OCI-LY1 (cell line): ENCODE measurements around the gene GOLGA8N.

Experiments
- H2AFZ ChIP-seq: fragments of 200-600 bp; sonication (generic), shearing (Covaris generic); 2 replicates; pipeline ENCODE4 v1.6.0; 2014; ENCODE audit warnings: antibody characterized with exemption, mild to moderate bottlenecking, low read length
- H3F3A ChIP-seq: fragments of 200-600 bp; sonication (generic), shearing (Covaris generic); 2 replicates; pipeline ENCODE4 v1.6.0; 2014; ENCODE audit warnings: mild to moderate bottlenecking, antibody characterized with exemption, low read length, moderate library complexity; ENCODE audit not compliant: insufficient read depth
- H3K27ac ChIP-seq: fragments of 200-600 bp; sonication (generic); 2 replicates; pipeline ENCODE4 v1.5.1; 2014; ENCODE audit warnings: low read length, mixed run types, mild to moderate bottlenecking, low read depth; ENCODE audit not compliant: poor library complexity, severe bottlenecking
- H3K27me3 ChIP-seq: fragments of 200-600 bp; sonication (generic); 2 replicates; pipeline ENCODE4 v1.6.0; 2014; ENCODE audit warnings: antibody characterized with exemption, mild to moderate bottlenecking, low read length, moderate library complexity; ENCODE audit not compliant: insufficient read depth
- H3K36me3 ChIP-seq: fragments of 200-600 bp; sonication (generic); 2 replicates; pipeline ENCODE4 v1.6.1; 2014; ENCODE audit warnings: mild to moderate bottlenecking, antibody characterized with exemption, low read length, moderate library complexity, mixed read lengths; ENCODE audit not compliant: insufficient read depth
- H3K4me1 ChIP-seq: fragments of 200-600 bp; sonication (generic); 2 replicates; pipeline ENCODE4 v1.5.1; 2014; ENCODE audit warnings: mild to moderate bottlenecking, low read length, moderate library complexity; ENCODE audit not compliant: insufficient read depth, severe bottlenecking
- H3K4me2 ChIP-seq: fragments of 200-600 bp; sonication (generic), shearing (Covaris generic); 2 replicates; pipeline ENCODE4 v1.6.1; 2014; ENCODE audit warnings: low read length
- H3K4me3 ChIP-seq: fragments of 200-600 bp; sonication (generic); 2 replicates; pipeline ENCODE4 v1.5.1; 2014; ENCODE audit warnings: low read length, low read depth, mild to moderate bottlenecking, mixed read lengths; ENCODE audit not compliant: poor library complexity, severe bottlenecking
- H3K79me2 ChIP-seq: fragments of 200-600 bp; shearing (Covaris generic); 2 replicates; pipeline ENCODE4 v1.6.1; 2016; ENCODE audit warnings: mixed run types, low read length, mixed read lengths; ENCODE audit not compliant: insufficient read depth
- H3K9ac ChIP-seq: fragments of 200-600 bp; sonication (generic), shearing (Covaris generic); 2 replicates; pipeline ENCODE4 v1.6.1; 2014; ENCODE audit warnings: mild to moderate bottlenecking, low read length, mixed read lengths
- H3K9me2 ChIP-seq: fragments of 200-600 bp; sonication (generic), shearing (Covaris generic); 2 replicates; pipeline ENCODE4 v1.6.1; 2014; ENCODE audit warnings: low read depth, mild to moderate bottlenecking, low read length, mixed read lengths
- H3K9me3 ChIP-seq: fragments of 200-600 bp; shearing (Covaris generic); 2 replicates; pipeline ENCODE4 v1.6.1; 2014; ENCODE audit warnings: low read length, mixed read lengths
- H4K20me1 ChIP-seq: fragments of 200-600 bp; sonication (generic), shearing (Covaris generic); 2 replicates; pipeline ENCODE4 v1.6.0; 2016; ENCODE audit warnings: mild to moderate bottlenecking, low read length; ENCODE audit not compliant: insufficient read depth
- EZH2 ChIP-seq: fragments of 200-600 bp; sonication (generic), shearing (Covaris generic); IDR thresholded peaks from 2 replicates; pipeline ENCODE4 v1.8.0; 2017; ENCODE audit warnings: borderline replicate concordance, mixed run types, mild to moderate bottlenecking, antibody characterized with exemption, low read length, moderate library complexity, mixed read lengths
- TF ChIP-seq, protein P1 (sequence below): fragments of 200-600 bp; sonication (generic), shearing (Covaris generic); IDR thresholded peaks from 2 replicates; pipeline ENCODE4 v1.5.1; 2017; ENCODE audit warnings: mild to moderate bottlenecking, antibody characterized with exemption, low read length, moderate library complexity, mixed read lengths

Gene GOLGA8N

DNA sequence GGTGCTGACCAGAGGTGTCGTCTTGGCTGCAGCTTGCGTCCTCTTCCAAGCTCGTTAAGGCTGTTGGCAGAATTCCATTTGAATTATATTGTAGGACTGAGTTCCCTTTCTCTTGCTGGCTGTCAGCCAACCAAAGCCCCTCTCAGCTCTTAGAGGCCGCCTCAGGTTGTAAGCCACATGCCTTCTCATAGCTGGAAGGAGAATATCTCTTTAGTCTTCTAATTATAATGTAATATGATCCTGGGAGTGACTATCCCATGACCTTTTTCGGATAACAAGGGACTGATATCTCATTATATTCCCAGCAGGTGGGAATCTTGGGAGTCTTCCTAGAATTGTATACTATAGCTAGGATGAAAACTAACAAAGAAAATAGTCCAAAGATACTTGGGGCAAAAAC lies 53.0 kb downstream of the GOLGA8N start:
- Histone ChIP-seq H3K36me3 (peaks cover 47% of the 10 kb centered on the region), H3F3A (no peaks in the 10 kb centered on the region), H3K9me2 (no peaks in the 10 kb centered on the region), H3K9me3 (no peaks in the 10 kb centered on the region), H2AFZ (no peak overlapping the region), H3K4me2 (no peak overlapping the region), H3K4me3 (no peak overlapping the region), H3K27ac (no peak overlapping the region), H3K4me1 (no peaks in the 10 kb centered on the region), H3K9ac (no peak overlapping the region), H4K20me1 (no peaks in the 10 kb centered on the region), H3K79me2 (no peaks in the 10 kb centered on the region), H3K27me3 (no peaks in the 10 kb centered on the region)
- TF ChIP-seq, protein P1, sequence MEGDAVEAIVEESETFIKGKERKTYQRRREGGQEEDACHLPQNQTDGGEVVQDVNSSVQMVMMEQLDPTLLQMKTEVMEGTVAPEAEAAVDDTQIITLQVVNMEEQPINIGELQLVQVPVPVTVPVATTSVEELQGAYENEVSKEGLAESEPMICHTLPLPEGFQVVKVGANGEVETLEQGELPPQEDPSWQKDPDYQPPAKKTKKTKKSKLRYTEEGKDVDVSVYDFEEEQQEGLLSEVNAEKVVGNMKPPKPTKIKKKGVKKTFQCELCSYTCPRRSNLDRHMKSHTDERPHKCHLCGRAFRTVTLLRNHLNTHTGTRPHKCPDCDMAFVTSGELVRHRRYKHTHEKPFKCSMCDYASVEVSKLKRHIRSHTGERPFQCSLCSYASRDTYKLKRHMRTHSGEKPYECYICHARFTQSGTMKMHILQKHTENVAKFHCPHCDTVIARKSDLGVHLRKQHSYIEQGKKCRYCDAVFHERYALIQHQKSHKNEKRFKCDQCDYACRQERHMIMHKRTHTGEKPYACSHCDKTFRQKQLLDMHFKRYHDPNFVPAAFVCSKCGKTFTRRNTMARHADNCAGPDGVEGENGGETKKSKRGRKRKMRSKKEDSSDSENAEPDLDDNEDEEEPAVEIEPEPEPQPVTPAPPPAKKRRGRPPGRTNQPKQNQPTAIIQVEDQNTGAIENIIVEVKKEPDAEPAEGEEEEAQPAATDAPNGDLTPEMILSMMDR = no peak
- TF ChIP-seq EZH2 = no peak

DNA sequence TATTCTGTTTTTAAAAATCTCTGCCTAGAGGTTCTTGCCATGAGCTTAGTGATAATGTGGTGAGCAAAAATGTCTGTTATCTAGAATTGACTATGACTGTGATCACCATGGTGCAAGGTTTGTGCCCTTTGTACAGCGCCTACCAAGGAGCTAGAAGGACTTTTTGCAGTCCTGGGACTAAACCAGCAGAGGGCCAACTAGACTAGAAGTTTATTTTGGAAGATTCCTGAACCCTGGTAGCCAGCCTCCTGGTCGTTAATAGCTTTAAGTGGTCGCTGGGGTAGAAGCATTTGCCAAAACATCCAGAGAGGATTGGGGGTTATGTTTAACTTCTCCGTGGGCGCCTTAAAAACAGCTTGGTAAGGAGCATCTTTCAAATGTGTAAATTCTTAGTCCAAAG lies 56.1 kb downstream of the GOLGA8N start:
- Histone ChIP-seq H2AFZ (no peak overlapping the region), H3F3A (no peaks in the 10 kb centered on the region), H3K9ac (no peak overlapping the region), H3K4me1 (no peaks in the 10 kb centered on the region), H3K9me3 (no peaks in the 10 kb centered on the region), H3K4me2 (no peak overlapping the region), H3K79me2 (no peaks in the 10 kb centered on the region), H3K27ac (no peak overlapping the region), H3K9me2 (no peaks in the 10 kb centered on the region), H3K4me3 (no peak overlapping the region), H4K20me1 (no peaks in the 10 kb centered on the region), H3K27me3 (no peaks in the 10 kb centered on the region), H3K36me3 (peaks cover 71% of the 10 kb centered on the region)
- no peak for TF ChIP-seq EZH2
- TF ChIP-seq, protein P1 = peak; percentile 30

DNA sequence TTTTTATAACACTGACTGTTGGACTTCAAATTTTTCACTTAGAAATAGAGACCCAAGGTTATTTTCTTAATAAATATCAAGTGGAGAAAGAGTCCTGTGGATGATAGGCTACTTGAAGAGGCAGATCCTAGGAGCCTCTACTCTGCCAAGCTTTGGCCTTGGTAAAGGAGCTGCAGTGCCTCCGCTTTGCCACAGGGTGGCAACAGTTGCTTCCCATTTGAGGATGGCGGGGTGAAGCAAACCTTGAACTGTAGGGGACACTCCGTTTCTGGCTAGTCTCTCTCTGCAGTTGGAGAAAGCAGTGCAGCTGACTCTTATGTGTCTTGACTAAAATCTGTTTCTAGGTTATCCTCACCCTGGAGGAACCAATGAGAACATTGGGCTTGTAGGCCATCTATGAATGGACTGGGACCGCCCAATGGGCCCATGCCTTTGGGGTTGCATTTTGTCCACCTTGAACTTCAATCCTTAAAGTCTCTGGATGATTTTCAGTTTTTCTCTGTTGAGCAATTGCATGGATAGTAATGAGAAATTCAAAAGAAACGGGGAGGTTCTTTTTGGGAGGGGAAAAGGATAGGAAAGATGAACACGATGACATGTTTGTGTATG lies 58.1 kb downstream of the GOLGA8N start:
- Histone ChIP-seq H3K27me3 (no peaks in the 10 kb centered on the region), H3K27ac (no peak overlapping the region), H3K9me3 (no peaks in the 10 kb centered on the region), H3K4me1 (no peaks in the 10 kb centered on the region), H2AFZ (no peak overlapping the region), H4K20me1 (no peaks in the 10 kb centered on the region), H3F3A (no peaks in the 10 kb centered on the region), H3K79me2 (no peaks in the 10 kb centered on the region), H3K9ac (no peak overlapping the region), H3K36me3 (peaks cover 60% of the 10 kb centered on the region), H3K4me2 (no peak overlapping the region), H3K4me3 (no peak overlapping the region), H3K9me2 (no peaks in the 10 kb centered on the region)
- TF ChIP-seq EZH2 = no peak
- TF ChIP-seq, protein P1 = peak; percentile 89
